CD14-positive monocyte (primary cell): ENCODE data around the gene FAM13C. TPM values are rescaled to one million over a fixed set of nuclear protein-coding genes. Genes with fewer than 3 reads are reported as not detected.

Experiments used
- DNase-seq, 3 donors: peaks; one replicate each; pipeline ENCODE4 v3.0.0-alpha.2; 2011 to 2022
- H2AFZ ChIP-seq: 2 replicates; pipeline ENCODE4 v1.6.0; 2012; ENCODE audit warnings: mild to moderate bottlenecking, low read depth, low read length, inconsistent platforms; ENCODE audit not compliant: insufficient read depth, poor library complexity, severe bottlenecking
- H3K27ac ChIP-seq, 2 donors: 1 replicate in 1 of 2; 2 replicates in 1 of 2; pipeline ENCODE4 v1.5.1; 2012 to 2013; ENCODE audit warnings: low read length in 2 of 2, control low read depth in 1 of 2, inconsistent platforms in 1 of 2, low read depth in 1 of 2, mild to moderate bottlenecking in 1 of 2
- H3K27me3 ChIP-seq, 2 donors: one replicate each; pipeline versions ENCODE4 v1.6.0 to v1.6.1; 2011 to 2013; ENCODE audit warnings: low read length in 2 of 2; ENCODE audit not compliant: control insufficient read depth in 2 of 2, insufficient read depth in 2 of 2
- H3K36me3 ChIP-seq, 2 donors: replicated peaks in 1 of 2; 1 replicate in 1 of 2; 2 replicates in 1 of 2; pipeline versions ENCODE4 v1.5.1 to v1.6.1; 2012 to 2013; ENCODE audit warnings: low read length in 2 of 2, control low read depth in 1 of 2, inconsistent platforms in 1 of 2, mild to moderate bottlenecking in 1 of 2; ENCODE audit not compliant: insufficient read depth in 2 of 2, control insufficient read depth in 1 of 2
- H3K4me1 ChIP-seq, 2 donors: 1 replicate in 1 of 2; 2 replicates in 1 of 2; pipeline versions ENCODE4 v1.5.1 to v1.6.1; 2012 to 2013; ENCODE audit warnings: low read length in 2 of 2, control low read depth in 1 of 2, inconsistent platforms in 1 of 2, mild to moderate bottlenecking in 1 of 2, moderate library complexity in 1 of 2; ENCODE audit not compliant: insufficient read depth in 2 of 2, control insufficient read depth in 1 of 2
- H3K4me2 ChIP-seq: replicated peaks from 2 replicates; pipeline ENCODE3; 2012; ENCODE audit warnings: low read length, moderate library complexity, mild to moderate bottlenecking; ENCODE audit not compliant: poor library complexity, severe bottlenecking; ENCODE audit errors: extremely low read depth
- H3K4me3 ChIP-seq, 3 experiments: fragments of 200-600 bp in 1 of 3; sonication (generic) in 1 of 3; replicated peaks in 1 of 3; 1 replicate in 2 of 3; 2 replicates in 1 of 3; pipeline ENCODE4 v1.5.1; 2011 to 2013; ENCODE audit warnings: low read length in 3 of 3, mild to moderate bottlenecking in 3 of 3, control low read depth in 2 of 3, low read depth in 2 of 3, inconsistent platforms in 1 of 3, moderate library complexity in 1 of 3
- H3K79me2 ChIP-seq: 2 replicates; pipeline ENCODE4 v1.6.0; 2012; ENCODE audit warnings: mild to moderate bottlenecking, control low read depth, inconsistent platforms, low read length, moderate library complexity; ENCODE audit not compliant: insufficient read depth
- H3K9ac ChIP-seq: 2 replicates; pipeline ENCODE4 v1.6.0; 2017; ENCODE audit warnings: low read length, mild to moderate bottlenecking; ENCODE audit not compliant: insufficient read depth, poor library complexity, severe bottlenecking
- H3K9me3 ChIP-seq, 2 donors: replicated peaks in 1 of 2; 1 replicate in 1 of 2; 2 replicates in 1 of 2; pipeline versions ENCODE4 v1.5.1 to v1.6.1; 2012 to 2013; ENCODE audit warnings: low read length in 2 of 2, control low read depth in 1 of 2; ENCODE audit not compliant: control insufficient read depth in 1 of 2, insufficient read depth in 1 of 2
- H4K20me1 ChIP-seq: 2 replicates; pipeline ENCODE4 v1.6.0; 2012; ENCODE audit warnings: mild to moderate bottlenecking, low read length, control low read depth, moderate library complexity; ENCODE audit not compliant: insufficient read depth
- H3K27ac Mint-ChIP-seq, 7 donors: one replicate each; pipeline ENCODE4 v1.8.0; 2020; ENCODE audit warnings: mild to moderate bottlenecking in 7 of 7, mixed read lengths in 7 of 7, moderate library complexity in 6 of 7, inconsistent platforms in 2 of 7
- H3K27me3 Mint-ChIP-seq, 3 donors: one replicate each; pipeline ENCODE4 v1.8.0; 2021 to 2022; ENCODE audit warnings: low read depth in 3 of 3, mild to moderate bottlenecking in 3 of 3, mixed read lengths in 3 of 3, moderate library complexity in 3 of 3, inconsistent platforms in 1 of 3
- H3K36me3 Mint-ChIP-seq, 2 donors: one replicate each; pipeline ENCODE4 v1.8.0; 2020; ENCODE audit warnings: mixed read lengths in 2 of 2, inconsistent platforms in 1 of 2, mild to moderate bottlenecking in 1 of 2
- H3K4me1 Mint-ChIP-seq: one replicate; pipeline ENCODE4 v1.8.0; 2020; ENCODE audit warnings: mild to moderate bottlenecking, mixed read lengths
- H3K4me3 Mint-ChIP-seq, 2 donors: one replicate each; pipeline ENCODE4 v1.8.0; 2020; ENCODE audit warnings: mild to moderate bottlenecking in 2 of 2, mixed read lengths in 2 of 2, moderate library complexity in 1 of 2
- H3K9me3 Mint-ChIP-seq, 7 donors: one replicate each; pipeline ENCODE4 v1.8.0; 2020 to 2022; ENCODE audit warnings: mixed read lengths in 7 of 7, mild to moderate bottlenecking in 6 of 7, moderate library complexity in 6 of 7, inconsistent platforms in 2 of 7
- CTCF ChIP-seq: fragments of 200-600 bp; IDR thresholded peaks from one replicate; pipeline ENCODE4 v1.8.0; 2022; ENCODE audit warnings: antibody characterized with exemption, mild to moderate bottlenecking
- WGBS: methylation state at CpG from one replicate; pipeline ENCODE4 v1.1.5; 2013; ENCODE audit warnings: missing lambda C conversion rate; ENCODE audit not compliant: insufficient coverage; 5-methylcytosine and 5-hydroxymethylcytosine counted together
- intact Hi-C, 2 donors: fragments of 100-400 bp; cut with micrococcal nuclease; formaldehyde crosslinking; loops; one replicate each; pipeline versions ENCODE4 v1.15.0 to v1.15.1; 2023
- polyA plus RNA-seq, 3 donors: library from polyadenylated mRNA; depleted of rRNA in 1 of 3; unstranded in 2 of 3; stranded (reverse) in 1 of 3; fragments of 300-500 nt in 2 of 3; fragments of >200 nt in 1 of 3; fragmentation: Illumina TruSeq in 2 of 3; gene quantifications; 1 replicate in 2 of 3; 2 replicates in 1 of 3; pipeline ENCODE4 v1.2.3, GENCODE V29; 2012 to 2021

The FAM13C gene
- polyA plus RNA-seq, 3 donors: not detected

DNA sequence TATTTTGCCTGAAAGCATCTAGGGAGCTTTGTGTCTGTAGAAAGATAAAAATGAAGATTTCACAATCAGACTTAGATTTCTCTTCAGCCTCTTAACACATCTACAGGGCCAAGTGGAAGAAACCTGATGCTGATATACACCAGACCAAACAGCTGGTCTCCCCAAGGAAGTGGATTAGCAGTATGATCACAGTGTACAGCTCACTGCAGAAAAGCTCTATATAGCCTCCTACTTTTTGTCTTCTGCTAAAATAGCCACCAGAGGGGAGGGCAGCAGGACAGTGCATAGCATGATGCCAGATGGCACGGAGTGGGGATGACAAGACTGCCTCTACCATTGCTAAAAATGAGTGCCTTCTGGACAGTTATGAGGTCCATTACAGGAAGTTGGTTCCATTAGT lies 16.0 kb downstream of the FAM13C start:
- H2AFZ ChIP-seq: no peak overlapping the region
- no peaks in the 10 kb centered on the region for H3K79me2 ChIP-seq
- H3K4me1 Mint-ChIP-seq: no peaks in the 10 kb centered on the region
- no peak overlapping the region for H3K27ac ChIP-seq
- H3K27me3 Mint-ChIP-seq: no peaks in the 10 kb centered on the region
- H3K27ac Mint-ChIP-seq: no peak overlapping the region
- H3K36me3 ChIP-seq: no peaks in the 10 kb centered on the region
- intact Hi-C loops: no loop called here
- no peak for DNase-seq
- H3K4me3 Mint-ChIP-seq: no peak overlapping the region
- H3K4me2 ChIP-seq: no peak overlapping the region
- no peak overlapping the region for H3K4me3 ChIP-seq
- no peak for TF ChIP-seq CTCF
- peaks cover 0 to 12% (median 4%) of the 10 kb centered on the region in 7 donors for H3K9me3 Mint-ChIP-seq
- no peaks in the 10 kb centered on the region for H3K36me3 Mint-ChIP-seq
- WGBS: no CpG with 5 or more reads among the region's 1 CpG
- H3K27me3 ChIP-seq: no peaks in the 10 kb centered on the region
- H3K9me3 ChIP-seq: no peaks in the 10 kb centered on the region
- H3K9ac ChIP-seq: no peak overlapping the region
- no peaks in the 10 kb centered on the region for H3K4me1 ChIP-seq
- no peaks in the 10 kb centered on the region for H4K20me1 ChIP-seq

- no peak overlapping the region for H3K27ac Mint-ChIP-seq
- H4K20me1 ChIP-seq: no peaks in the 10 kb centered on the region
- no peak for TF ChIP-seq CTCF
- no peak overlapping the region for H3K4me3 ChIP-seq
- no peaks in the 10 kb centered on the region for H3K36me3 ChIP-seq
- H3K27me3 ChIP-seq: no peaks in the 10 kb centered on the region
- no peaks in the 10 kb centered on the region for H3K36me3 Mint-ChIP-seq
- H3K4me1 ChIP-seq: no peaks in the 10 kb centered on the region
- H3K4me3 Mint-ChIP-seq: no peak overlapping the region
- no peak overlapping the region for H3K27ac ChIP-seq
- no peak overlapping the region for H2AFZ ChIP-seq
- no peaks in the 10 kb centered on the region for H3K4me1 Mint-ChIP-seq
- WGBS: no CpG with 5 or more reads among the region's 1 CpG
- H3K27me3 Mint-ChIP-seq: no peaks in the 10 kb centered on the region
- H3K9me3 ChIP-seq: no peaks in the 10 kb centered on the region
- H3K9me3 Mint-ChIP-seq: peaks cover 0 to 15% (median 5%) of the 10 kb centered on the region in 7 donors
- H3K79me2 ChIP-seq: no peaks in the 10 kb centered on the region
- no peak for DNase-seq
- intact Hi-C loops: no loop called here
- no peak overlapping the region for H3K9ac ChIP-seq
- H3K4me2 ChIP-seq: no peak overlapping the region
Observed at GRCh38 chr10:59342723-59343122, 19.6 kb downstream of the FAM13C start.
